Measurements from ENCODE around the gene SCN4B. TPM values are rescaled to one million over a fixed set of nuclear protein-coding genes. Genes with fewer than 3 reads are reported as not detected.

The SCN4B gene
- total and polyA plus RNA-seq, 2 of the 8 experiments (the other 6 are each of a cell fraction or from before 2014, with no cell fraction given) = 2.8 to 4.9 TPM

DNA sequence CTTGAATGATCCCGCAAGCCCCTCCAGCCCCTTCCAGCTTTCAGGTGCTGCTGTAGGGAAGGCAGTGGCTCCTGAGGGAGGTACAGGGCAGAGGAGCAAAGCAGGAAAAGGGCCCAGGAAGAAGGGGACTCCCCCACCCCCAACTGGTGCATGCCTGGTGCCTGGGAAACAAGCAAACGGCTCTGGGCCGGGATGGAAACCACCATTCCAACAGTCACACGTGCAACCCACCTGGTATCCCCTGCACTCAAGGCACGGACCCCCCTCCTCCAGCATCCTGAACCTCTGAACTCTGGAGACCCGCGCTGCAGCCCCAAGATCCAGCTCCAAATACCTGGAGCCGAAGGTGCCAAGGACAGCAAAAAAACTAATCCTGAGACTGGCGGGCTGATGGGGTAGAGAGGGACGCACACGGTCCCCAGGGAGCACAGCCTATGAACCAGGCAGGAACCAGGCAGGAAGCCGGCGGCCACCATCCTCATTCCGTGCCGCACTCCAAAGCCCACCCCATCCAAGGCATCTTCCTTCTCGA is 537 bp downstream of the SCN4B start:
- H2BK5ac ChIP-seq (ENCODE audit: low read depth, low read length) = peak overlapping the region; percentile 45; the same call in 1 of the 2 replicates
- H3K56ac ChIP-seq (replicated peaks; ENCODE audit: insufficient read length, low read depth, low read length) = no peak overlapping the region
- no peaks in the 10 kb centered on the region for H3K79me1 ChIP-seq (ENCODE audit: low read depth, low read length)
- FAIRE-seq = no peak
- 2% methylated on average over 16 of the region's 16 CpGs; no CpG with 5 or more reads in 1 of the 2 experiments for WGBS, 2 experiments (ENCODE audit: extremely low coverage in 1 of 2, insufficient coverage in 1 of 2, insufficient read length in 1 of 2, insufficient replicate concordance in 2 of 2, low coverage in 1 of 2, low lambda C conversion rate in 2 of 2, missing lambda C conversion rate in 1 of 2)
- H2AFZ ChIP-seq (ENCODE audit: low read length) = peak overlapping the region; percentile 37; the same call in 1 of the 2 replicates
- peaks cover 4 to 61% (median 42%) of the 10 kb centered on the region in 4 experiments for H3K4me1 ChIP-seq (replicated peaks in 1 of 4; ENCODE audit: control insufficient read depth in 3 of 4, insufficient read depth in 4 of 4, low read length in 3 of 4)
- no peak overlapping the region for H3K4ac ChIP-seq (replicated peaks; ENCODE audit: insufficient read length, low read depth, low read length)
- H3K4me2 ChIP-seq (ENCODE audit: insufficient read depth in 1 of 2, low read depth in 2 of 2, low read length in 2 of 2) = peak overlapping the region; percentile 91 to 98
- no peak overlapping the region for H3K23ac ChIP-seq (ENCODE audit: insufficient read length)
- no peak overlapping the region for H4K91ac ChIP-seq (replicated peaks; ENCODE audit: insufficient read length, low read length)
- DNase-seq (ENCODE audit: low read depth in 1 of 2, low spot score in 2 of 2) = no peak
- H2BK120ac ChIP-seq (replicated peaks; ENCODE audit: low read depth, low read length) = no peak overlapping the region
- H2BK15ac ChIP-seq (ENCODE audit: low read length) = no peak overlapping the region
- TF ChIP-seq MAX (IDR thresholded peaks at IDR 0.05) = peak; percentile 64
- peak; percentile 48 for TF ChIP-seq SAP30 (IDR thresholded peaks at IDR 0.05; ENCODE audit: insufficient read depth, insufficient replicate concordance, low read length)
- 0 out of 4 replicates have a peak, but pooled peaks of 1 of the 2 experiments have one; percentile 47 for TF ChIP-seq SIN3A (conservative IDR thresholded peaks at IDR 0.05 in 1 of 2, IDR thresholded peaks at IDR 0.05 in 1 of 2; ENCODE audit: low read depth in 1 of 2, low read length in 2 of 2)
- TF ChIP-seq E2F6 (IDR thresholded peaks at IDR 0.05) = peak; percentile 45; the same call in 1 of the 2 replicates
- no peak for TF ChIP-seq SRF (IDR thresholded peaks at IDR 0.05; ENCODE audit: low read depth, low read length)
- H3K23me2 ChIP-seq (ENCODE audit: low read depth, low read length) = peaks cover 27% of the 10 kb centered on the region
- H2BK20ac ChIP-seq (ENCODE audit: low read length) = no peak overlapping the region
- H2AK5ac ChIP-seq (ENCODE audit: low read depth, low read length) = no peak overlapping the region
- H2BK12ac ChIP-seq (ENCODE audit: low read depth, low read length) = peak overlapping the region; percentile 94; the same call in 1 of the 2 replicates
- CTCF ChIA-PET (ENCODE audit: partially characterized antibody) = interaction anchor here (1.9 to 12.7 kb wide), 2 partner anchors 9 to 19 kb away, joined by 10 to 245 read pairs; no protein-coding TSS in a partner anchor
- peak overlapping the region; percentile 68 to 96 (median 77) for H3K4me3 ChIP-seq (ENCODE audit: extremely low read depth in 1 of 4, insufficient read depth in 2 of 4, low read depth in 3 of 4, low read length in 4 of 4)
- no peaks in the 10 kb centered on the region for H4K20me1 ChIP-seq (replicated peaks in 1 of 2; ENCODE audit: control insufficient read depth in 1 of 2, insufficient read depth in 2 of 2, low read length in 2 of 2)
- H3K27ac ChIP-seq (ENCODE audit: low read depth, low read length) = no peak overlapping the region
- H4K8ac ChIP-seq (ENCODE audit: extremely low read depth, insufficient read depth, low read length) = no peak overlapping the region
- H3K9ac ChIP-seq (replicated peaks in 1 of 4; ENCODE audit: extremely low read depth in 1 of 4, low read depth in 3 of 4, low read length in 3 of 4) = no peak overlapping the region; a peak in 1 of 7 replicates
- H3K14ac ChIP-seq (ENCODE audit: insufficient read length) = no peak overlapping the region
- peak overlapping the region; percentile 40; the same call in 1 of the 2 replicates for H3K18ac ChIP-seq (ENCODE audit: extremely low read depth, low read length)
- no peak overlapping the region for H4K5ac ChIP-seq (ENCODE audit: insufficient read length, low read depth, low read length)
- no peaks in the 10 kb centered on the region for H3K36me3 ChIP-seq (ENCODE audit: control insufficient read depth in 2 of 4, insufficient read depth in 4 of 4, low read length in 3 of 4)
- POLR2A ChIA-PET (ENCODE audit: partially characterized antibody) = interaction anchor here (1.0 to 1.7 kb wide), 3 partner anchors 18 to 28 kb away, joined by 3 to 12 read pairs (median 4); no protein-coding TSS in a partner anchor
- H3K79me2 ChIP-seq (ENCODE audit: control insufficient read depth in 1 of 2, insufficient read depth in 2 of 2, low read length in 2 of 2) = no peaks in the 10 kb centered on the region
- peaks cover 29 to 69% (median 66%) of the 10 kb centered on the region in 4 experiments for H3K27me3 ChIP-seq (replicated peaks in 1 of 4; ENCODE audit: control insufficient read depth in 3 of 4, extremely low read depth in 1 of 4, insufficient read depth in 3 of 4, low read length in 3 of 4)
- H3K9me3 ChIP-seq (ENCODE audit: insufficient read depth in 2 of 2, low read depth in 1 of 2, low read length in 1 of 2) = no peaks in the 10 kb centered on the region

Measured in H1 (cell line).